Tibial nerve (tissue), 3 donors: ENCODE data around the gene GTF2H3.

Source experiments
- CTCF ChIP-seq, 5 experiments: fragments of 200-600 bp in 3 of 5; fragments of 450-650 bp in 2 of 5; sonication (generic) in 3 of 5; IDR thresholded peaks; one replicate each; pipeline ENCODE4 v1.5.1; 2016 to 2019; ENCODE audit warnings: antibody characterized with exemption in 5 of 5, mild to moderate bottlenecking in 3 of 5, moderate library complexity in 2 of 5
- POLR2A ChIP-seq, 2 donors: fragments of 450-650 bp; IDR thresholded peaks; one replicate each; pipeline ENCODE4 v1.6.1; 2017; ENCODE audit warnings: antibody characterized with exemption in 2 of 2, mild to moderate bottlenecking in 2 of 2, moderate library complexity in 2 of 2

- TF ChIP-seq CTCF (IDR thresholded peaks at IDR 0.05) (no peak), POLR2A (IDR thresholded peaks at IDR 0.05) (no peak)
These were observed 16.0 kb upstream of the GTF2H3 start for GRCh38 chr12:123617580-123617979.
